Measurements from ENCODE around the gene PTPRN2.
A peak's percentile ranks its signal among the peaks of the same experiment; 100 is the strongest.

PTPRN2 gene

GRCh38 chr7:158029509-158029908 is 558.1 kb downstream of the PTPRN2 start:
- no peak for DNase-seq

GRCh38 chr7:158028971-158029370 is 558.7 kb downstream of the PTPRN2 start:
- DNase-seq = no peak

GRCh38 chr7:158028290-158028941 is 559.2 kb downstream of the PTPRN2 start:
- no peak for DNase-seq

GRCh38 chr7:158027646-158028045 is 560.0 kb downstream of the PTPRN2 start:
- DNase-seq = no peak

- DNase-seq = no peak
Observed at GRCh38 chr7:158026636-158027265, 560.9 kb downstream of the PTPRN2 start.

GRCh38 chr7:158025686-158026600 is 561.7 kb downstream of the PTPRN2 start:
- no peak for DNase-seq

GRCh38 chr7:158024881-158025280 is 562.7 kb downstream of the PTPRN2 start:
- DNase-seq = no peak

GRCh38 chr7:158024351-158024715 is 563.3 kb downstream of the PTPRN2 start:
- DNase-seq = no peak

- no peak for DNase-seq
Observed at GRCh38 chr7:158023681-158024350, 563.8 kb downstream of the PTPRN2 start.

- DNase-seq = no peak
Observed at GRCh38 chr7:158023157-158023556, 564.5 kb downstream of the PTPRN2 start.

- DNase-seq = no peak
Observed at GRCh38 chr7:158022601-158023000, 565.0 kb downstream of the PTPRN2 start.

- DNase-seq = no peak
Observed at GRCh38 chr7:158021836-158022235, 565.8 kb downstream of the PTPRN2 start.

- DNase-seq = no peak
Observed at GRCh38 chr7:158020706-158021095, 566.9 kb downstream of the PTPRN2 start.

GRCh38 chr7:158019726-158020705 is 567.6 kb downstream of the PTPRN2 start:
- DNase-seq = no peak

GRCh38 chr7:158018971-158019645 is 568.5 kb downstream of the PTPRN2 start:
- no peak for DNase-seq

GRCh38 chr7:158018098-158018762 is 569.4 kb downstream of the PTPRN2 start:
- DNase-seq = peak; percentile 19

- peak; percentile 46 for DNase-seq
Observed at GRCh38 chr7:158017111-158018097, 570.2 kb downstream of the PTPRN2 start.

GRCh38 chr7:158016180-158017097 is 571.2 kb downstream of the PTPRN2 start:
- DNase-seq = peak; percentile 83
